SK-N-SH (cell line): Measurements from ENCODE around the gene RBMS3. TPM values are rescaled to one million over a fixed set of nuclear protein-coding genes. Genes with fewer than 3 reads are reported as not detected.

Experiments used
- CTCF ChIA-PET: fragments of 300-600, 350-600 bp; formaldehyde crosslinking; extraction: SDS; loops from one replicate; lab custom pipeline; 2021; lab: Yijun Ruan, JAX
- POLR2A ChIA-PET: fragments of 350-600 bp; sonication (Branson Sonifier 250); formaldehyde crosslinking; extraction: SDS; loops from one replicate; lab custom pipeline; 2020; ENCODE audit warnings: antibody characterized with exemption, inconsistent platforms; lab: Yijun Ruan, JAX
- DNase-seq: peaks from one replicate; pipeline ENCODE4 v3.0.0; 2012
- H2AFZ ChIP-seq: fragments of 200-600 bp; sonication (generic); 2 replicates; pipeline ENCODE4 v1.8.1; 2016; ENCODE audit warnings: antibody characterized with exemption, mild to moderate bottlenecking, low read depth
- H3F3A ChIP-seq: fragments of 200-600 bp; sonication (generic); replicated peaks from 2 replicates; pipeline ENCODE3; 2016; ENCODE audit warnings: antibody characterized with exemption, mild to moderate bottlenecking; ENCODE audit not compliant: insufficient read depth
- H3K27ac ChIP-seq, 2 experiments: fragments of 200-500 bp in 1 of 2; fragments of 200-600 bp in 1 of 2; sonication (Bioruptor generic) in 1 of 2; sonication (generic), shearing (Covaris generic) in 1 of 2; 2 replicates each; pipeline versions ENCODE4 v1.5.1 to v1.6.1; 2014 to 2016; ENCODE audit warnings: low read depth in 2 of 2, inconsistent platforms in 1 of 2, low read length in 1 of 2, mild to moderate bottlenecking in 1 of 2, mixed read lengths in 1 of 2
- H3K27me3 ChIP-seq: fragments of 200-600 bp; sonication (generic), shearing (Covaris generic); 2 replicates; pipeline ENCODE4 v1.6.1; 2016; ENCODE audit warnings: mixed run types; ENCODE audit not compliant: insufficient read depth
- H3K36me3 ChIP-seq, 2 experiments: fragments of 200-500 bp in 1 of 2; fragments of 200-600 bp in 1 of 2; sonication (Bioruptor generic) in 1 of 2; sonication (generic) in 1 of 2; replicated peaks in 1 of 2; 2 replicates each; pipeline versions ENCODE3 to v1.5.1; 2014 to 2016; ENCODE audit warnings: low read length in 1 of 2, mild to moderate bottlenecking in 1 of 2; ENCODE audit not compliant: insufficient read depth in 2 of 2, control insufficient read depth in 1 of 2
- H3K4me1 ChIP-seq, 2 experiments: fragments of 200-500 bp in 1 of 2; fragments of 200-600 bp in 1 of 2; sonication (Bioruptor generic) in 1 of 2; sonication (generic), shearing (Covaris generic) in 1 of 2; 2 replicates each; pipeline versions ENCODE4 v1.5.1 to v1.6.1; 2014 to 2016; ENCODE audit warnings: low read depth in 1 of 2, low read length in 1 of 2, mixed run types in 1 of 2; ENCODE audit not compliant: insufficient read depth in 2 of 2, control insufficient read depth in 1 of 2
- H3K4me2 ChIP-seq: fragments of 200-600 bp; sonication (generic), shearing (Covaris generic); 2 replicates; pipeline ENCODE4 v1.6.1; 2017; ENCODE audit warnings: mixed run types
- H3K4me3 ChIP-seq, 2 experiments: fragments of 200-500 bp in 1 of 2; fragments of 200-600 bp in 1 of 2; sonication (Bioruptor generic) in 1 of 2; sonication (generic), shearing (Covaris generic) in 1 of 2; 2 replicates each; pipeline versions ENCODE4 v1.5.1 to v1.8.1; 2014 to 2016; ENCODE audit warnings: low read depth in 2 of 2, inconsistent platforms in 1 of 2, low read length in 1 of 2, mild to moderate bottlenecking in 1 of 2, mixed read lengths in 1 of 2, moderate library complexity in 1 of 2
- H3K79me2 ChIP-seq: fragments of 200-600 bp; sonication (generic); 2 replicates; pipeline ENCODE4 v1.8.1; 2017; ENCODE audit warnings: mild to moderate bottlenecking; ENCODE audit not compliant: insufficient read depth
- H3K9ac ChIP-seq: fragments of 200-600 bp; sonication (generic); 2 replicates; pipeline ENCODE4 v1.6.1; 2017; ENCODE audit warnings: mixed run types
- H3K9me2 ChIP-seq: fragments of 200-600 bp; sonication (generic); 2 replicates; pipeline ENCODE4 v1.6.1; 2017; ENCODE audit warnings: mixed run types
- H3K9me3 ChIP-seq: fragments of 200-600 bp; sonication (generic); 2 replicates; pipeline ENCODE4 v1.6.1; 2017; ENCODE audit warnings: mixed run types, mild to moderate bottlenecking, moderate library complexity
- H4K20me1 ChIP-seq: fragments of 200-600 bp; sonication (generic); 2 replicates; pipeline ENCODE4 v1.6.1; 2017; ENCODE audit warnings: mild to moderate bottlenecking, mixed run types; ENCODE audit not compliant: insufficient read depth
- EP300 ChIP-seq, 2 experiments: IDR thresholded peaks; 2 replicates each; pipeline versions ENCODE4 v1.4.0 to v1.6.1; 2012; ENCODE audit warnings: borderline replicate concordance in 1 of 2, low read depth in 1 of 2, low read length in 1 of 2
- FOSL2 ChIP-seq: IDR thresholded peaks from 2 replicates; pipeline ENCODE4 v1.4.0; 2012; ENCODE audit warnings: low read depth, mild to moderate bottlenecking, moderate library complexity, borderline replicate concordance
- MXI1 ChIP-seq: IDR thresholded peaks from 2 replicates; pipeline ENCODE4 v1.6.1; 2012; ENCODE audit warnings: mild to moderate bottlenecking, low read depth, low read length, improper control_type of control experiment
- RFX5 ChIP-seq: IDR thresholded peaks from 2 replicates; pipeline ENCODE4 v1.6.1; 2012; ENCODE audit warnings: mild to moderate bottlenecking, improper control_type of control experiment, low read length
- SMC3 ChIP-seq: IDR thresholded peaks from 2 replicates; pipeline ENCODE4 v1.6.1; 2012; ENCODE audit warnings: low read depth, low read length, improper control_type of control experiment
- TAF1 ChIP-seq: IDR thresholded peaks from 2 replicates; pipeline ENCODE4 v1.6.1; 2012; ENCODE audit warnings: low read depth, mild to moderate bottlenecking, low read length, moderate library complexity, borderline replicate concordance
- TCF12 ChIP-seq: IDR thresholded peaks from 2 replicates; pipeline ENCODE4 v1.4.0; 2012
- WGBS: methylation state at CpG from one replicate; pipeline ENCODE4 v1.1.6; 2017; ENCODE audit warnings: low lambda C conversion rate; 5-methylcytosine and 5-hydroxymethylcytosine counted together
- polyA plus RNA-seq, 3 experiments: library from polyadenylated mRNA; depleted of rRNA; stranded (reverse); fragments of >200 nt; gene quantifications; 2 replicates each; pipeline ENCODE4 v1.2.3, GENCODE V29; 2012
- TF ChIP-seq, protein P1 (sequence below): IDR thresholded peaks from 2 replicates; pipeline ENCODE4; 2012

Gene RBMS3
- polyA plus RNA-seq, 1 of the 3 experiments (the other 2 are of a cell fraction): 8.2 TPM

DNA sequence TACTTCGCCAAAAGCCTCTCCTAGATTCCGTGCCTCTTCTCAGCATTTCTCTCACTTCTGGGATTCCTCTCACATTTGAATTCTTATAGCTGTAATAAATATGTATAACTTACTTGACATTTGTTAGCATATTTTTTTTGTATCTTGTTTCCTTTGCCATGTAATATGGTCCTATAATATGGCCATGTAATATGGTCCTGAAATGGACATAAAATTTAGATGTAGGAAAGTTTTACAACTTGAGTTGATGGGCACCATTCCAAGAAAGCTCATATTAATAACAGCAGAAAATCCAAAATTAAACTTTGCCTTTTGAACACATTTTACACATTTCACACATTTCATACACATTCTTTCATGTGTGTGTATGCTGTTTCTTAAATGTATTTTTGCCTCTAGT lies 480.6 kb downstream of the RBMS3 start (continued):
- TF ChIP-seq RFX5: no peak

DNA sequence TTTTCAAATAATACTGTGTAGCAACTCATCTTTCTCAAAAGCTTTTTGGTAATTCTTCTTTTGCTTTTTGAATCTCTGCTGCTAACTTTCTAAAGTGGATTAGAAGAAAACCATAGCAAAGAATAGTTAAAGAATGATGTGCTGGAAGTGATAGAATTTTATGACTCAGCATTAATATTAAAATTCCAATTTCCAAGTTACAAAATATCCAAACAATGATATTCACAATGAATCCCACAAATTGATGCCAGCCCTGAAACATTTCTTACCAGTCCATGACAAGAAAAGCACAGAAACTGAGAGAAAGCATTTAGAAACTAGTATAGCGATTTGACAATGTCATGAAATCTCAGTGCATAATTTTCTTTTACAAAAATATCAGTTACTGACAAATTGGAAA lies 482.2 kb downstream of the RBMS3 start:
- Histone ChIP-seq H2AFZ (no peak overlapping the region), H3K36me3 (peaks cover 6 to 14% of the 10 kb centered on the region in 2 experiments), H3K27ac (peak overlapping the region; percentile 71 to 85), H3K4me1 (peaks cover 35 to 48% of the 10 kb centered on the region in 2 experiments), H4K20me1 (no peaks in the 10 kb centered on the region), H3K4me2 (no peak overlapping the region), H3F3A (peaks cover 15% of the 10 kb centered on the region), H3K4me3 (no peak overlapping the region), H3K9me2 (no peaks in the 10 kb centered on the region), H3K79me2 (peaks cover 12% of the 10 kb centered on the region), H3K27me3 (no peaks in the 10 kb centered on the region), H3K9me3 (no peaks in the 10 kb centered on the region), H3K9ac (no peak overlapping the region)
- WGBS: 94% methylated on average over 1 of the region's 1 CpG
- ChIA-PET POLR2A (no interaction called here), CTCF (interaction anchor here (1.0 to 2.3 kb wide), 5 partner anchors 120 to 847 kb away, joined by 3 to 11 read pairs (median 5); no protein-coding TSS in a partner anchor)
- TF ChIP-seq FOSL2: peak; percentile 6; the same call in 1 of the 2 replicates
- 0 out of 2 replicates have a peak, but pooled peaks have one; percentile 16 for TF ChIP-seq TCF12
- TF ChIP-seq, protein P1, sequence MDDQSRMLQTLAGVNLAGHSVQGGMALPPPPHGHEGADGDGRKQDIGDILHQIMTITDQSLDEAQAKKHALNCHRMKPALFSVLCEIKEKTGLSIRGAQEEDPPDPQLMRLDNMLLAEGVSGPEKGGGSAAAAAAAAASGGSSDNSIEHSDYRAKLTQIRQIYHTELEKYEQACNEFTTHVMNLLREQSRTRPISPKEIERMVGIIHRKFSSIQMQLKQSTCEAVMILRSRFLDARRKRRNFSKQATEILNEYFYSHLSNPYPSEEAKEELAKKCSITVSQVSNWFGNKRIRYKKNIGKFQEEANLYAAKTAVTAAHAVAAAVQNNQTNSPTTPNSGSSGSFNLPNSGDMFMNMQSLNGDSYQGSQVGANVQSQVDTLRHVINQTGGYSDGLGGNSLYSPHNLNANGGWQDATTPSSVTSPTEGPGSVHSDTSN: no peak
- no peak for DNase-seq

DNA sequence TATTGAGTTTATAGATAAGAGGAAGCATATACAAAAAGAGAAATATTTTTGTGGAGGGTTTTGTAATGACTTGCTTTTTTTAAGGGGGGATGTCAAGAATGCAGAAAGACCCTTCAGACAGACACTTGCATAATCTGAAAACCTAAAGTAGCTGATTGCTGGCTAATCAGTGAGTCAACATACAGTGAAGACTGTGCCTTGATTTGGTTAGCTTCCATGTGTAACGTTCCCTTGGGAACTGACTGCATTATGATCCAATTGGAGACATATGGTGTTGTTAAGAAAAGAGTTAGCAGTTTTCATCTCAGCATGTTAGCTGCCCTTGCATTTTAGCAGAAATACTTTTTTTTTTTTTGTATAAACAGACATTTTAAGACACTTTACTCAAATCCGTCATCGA lies 483.2 kb downstream of the RBMS3 start:
- no peaks in the 10 kb centered on the region for H4K20me1 ChIP-seq
- no peaks in the 10 kb centered on the region for H3K27me3 ChIP-seq
- H3K9me3 ChIP-seq: no peaks in the 10 kb centered on the region
- H3K4me1 ChIP-seq: peaks cover 26 to 38% of the 10 kb centered on the region in 2 experiments
- H3K27ac ChIP-seq: peak overlapping the region; percentile 71 to 85
- H3K4me2 ChIP-seq: peak overlapping the region; percentile 9; the same call in 1 of the 2 replicates
- H2AFZ ChIP-seq: no peak overlapping the region
- peaks cover 12% of the 10 kb centered on the region for H3F3A ChIP-seq
- WGBS: 38% methylated on average over 3 of the region's 3 CpGs
- H3K36me3 ChIP-seq: peaks cover 6 to 17% of the 10 kb centered on the region in 2 experiments
- no peaks in the 10 kb centered on the region for H3K9me2 ChIP-seq
- no peak overlapping the region for H3K9ac ChIP-seq
- CTCF ChIA-PET: interaction anchor here (1.0 to 2.3 kb wide), 6 partner anchors 11 to 848 kb away, joined by 3 to 11 read pairs (median 4); no protein-coding TSS in a partner anchor
- DNase-seq: no peak
- TF ChIP-seq TAF1: 0 out of 2 replicates have a peak, but pooled peaks have one; percentile 18
- TF ChIP-seq MXI1: peak; percentile 19; the same call in 1 of the 2 replicates
- TF ChIP-seq EP300 (IDR thresholded peaks at IDR 0.05; ENCODE audit: borderline replicate concordance in 1 of 2, low read depth in 1 of 2, low read length in 1 of 2): peak in 1 of 2 experiments; percentile 21; a peak in 1 of 4 replicates
- TF ChIP-seq SMC3: no peak
- peak; percentile 60 for TF ChIP-seq TCF12
- TF ChIP-seq, all 33 proteins: peak for 4
- Histone ChIP-seq H3K79me2 (peaks cover 12% of the 10 kb centered on the region), H3K4me3 (no peak overlapping the region)
- POLR2A ChIA-PET: no interaction called here
